Measurements from ENCODE around the gene KRT80.

The KRT80 gene

DNA sequence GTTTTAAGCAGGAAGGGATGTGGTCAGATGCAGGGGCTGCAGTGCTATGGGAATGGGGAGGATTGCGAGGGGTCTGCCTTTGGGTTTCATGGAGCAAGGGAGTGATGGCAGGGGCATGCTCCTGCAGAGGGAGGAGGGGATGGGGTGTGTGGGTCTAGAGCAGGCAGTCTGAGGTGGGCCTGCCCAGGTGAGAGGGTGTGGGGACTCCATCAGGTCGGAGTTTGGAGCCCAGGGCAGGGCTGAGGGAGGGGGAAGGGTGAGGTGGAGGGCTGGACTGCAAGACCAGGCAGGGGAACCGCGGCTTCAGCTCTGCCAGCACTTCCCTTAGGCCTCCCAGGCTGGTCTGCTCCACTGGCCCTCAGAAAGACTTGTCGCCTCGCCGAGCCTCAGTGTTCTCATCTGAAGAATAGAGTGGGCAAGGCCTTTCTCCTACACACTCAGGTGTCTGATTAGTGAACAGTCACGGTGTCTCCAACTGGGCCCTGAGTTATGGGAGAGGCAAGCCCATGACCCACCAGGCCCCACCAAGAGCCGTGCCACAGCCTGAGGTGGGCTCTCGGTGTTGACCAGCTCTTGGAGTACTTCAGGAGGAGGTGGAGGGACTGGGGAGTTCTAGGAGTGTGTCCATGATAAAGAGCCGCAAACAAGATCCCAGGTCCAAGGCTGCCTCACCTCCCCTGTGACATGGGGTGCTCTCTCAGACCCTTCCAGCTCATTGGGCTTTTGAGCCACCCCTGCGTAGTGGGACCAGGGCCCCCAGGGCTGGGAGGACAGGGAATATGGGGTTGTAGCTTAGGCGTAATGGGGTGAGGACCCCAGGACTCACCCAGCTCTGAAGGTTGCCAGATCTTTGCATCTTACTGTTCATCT lies 20.1 kb upstream of the KRT80 start:
- no peaks in the 10 kb centered on the region for H3K36me3 ChIP-seq (ENCODE audit: insufficient read depth, low read length)
- peaks cover 7% of the 10 kb centered on the region for H3K27me3 ChIP-seq (ENCODE audit: insufficient read depth, low read length)
- no peaks in the 10 kb centered on the region for H3K4me1 ChIP-seq (ENCODE audit: insufficient read depth, low read length)
- no peaks in the 10 kb centered on the region for H3K9me3 ChIP-seq (ENCODE audit: low read length)
- H2AFZ ChIP-seq (ENCODE audit: low read depth, low read length) = no peak overlapping the region
- no peak overlapping the region for H3K4me3 ChIP-seq (ENCODE audit: low read length)

DNA sequence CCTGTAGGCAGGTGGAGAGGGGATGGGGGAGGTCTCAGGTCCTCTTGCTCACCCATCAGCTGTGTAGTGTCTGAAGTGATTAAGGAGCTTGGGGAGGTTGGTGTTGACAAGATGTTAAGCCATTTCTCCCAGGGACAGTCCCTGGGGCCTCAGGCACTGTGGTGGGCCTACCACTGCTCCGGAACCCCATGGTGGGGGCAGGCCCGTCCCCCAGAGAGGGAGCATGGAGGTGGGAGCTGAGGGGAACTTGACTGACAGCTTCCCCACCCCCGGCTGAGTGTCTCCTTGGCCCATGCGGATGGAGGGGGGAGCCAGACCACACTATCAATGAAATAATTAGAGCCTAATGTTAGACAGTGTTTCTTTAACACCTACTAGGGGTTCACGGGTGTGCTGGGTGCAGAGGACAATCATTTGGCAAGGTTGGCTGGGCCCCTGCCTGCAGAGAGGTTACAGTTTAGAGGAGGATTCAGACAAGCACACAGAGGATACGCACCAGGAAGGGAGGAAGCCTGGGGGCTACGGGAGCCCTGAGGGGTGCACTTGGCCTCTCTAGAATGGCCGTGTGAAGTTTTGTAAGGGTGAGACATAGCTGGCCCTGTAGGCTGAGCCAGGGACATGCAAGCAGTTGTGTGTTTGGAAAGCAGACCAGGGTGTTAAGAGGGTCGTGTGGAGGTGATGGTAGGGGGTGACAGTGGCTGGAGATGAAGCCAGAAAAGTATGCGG lies 19.3 kb upstream of the KRT80 start:
- no peak overlapping the region for H3K4me3 ChIP-seq (ENCODE audit: low read length)
- H3K27me3 ChIP-seq (ENCODE audit: insufficient read depth, low read length) = peaks cover 3% of the 10 kb centered on the region
- H2AFZ ChIP-seq (ENCODE audit: low read depth, low read length) = no peak overlapping the region
- no peaks in the 10 kb centered on the region for H3K9me3 ChIP-seq (ENCODE audit: low read length)
- H3K36me3 ChIP-seq (ENCODE audit: insufficient read depth, low read length) = no peaks in the 10 kb centered on the region
- no peaks in the 10 kb centered on the region for H3K4me1 ChIP-seq (ENCODE audit: insufficient read depth, low read length)

DNA sequence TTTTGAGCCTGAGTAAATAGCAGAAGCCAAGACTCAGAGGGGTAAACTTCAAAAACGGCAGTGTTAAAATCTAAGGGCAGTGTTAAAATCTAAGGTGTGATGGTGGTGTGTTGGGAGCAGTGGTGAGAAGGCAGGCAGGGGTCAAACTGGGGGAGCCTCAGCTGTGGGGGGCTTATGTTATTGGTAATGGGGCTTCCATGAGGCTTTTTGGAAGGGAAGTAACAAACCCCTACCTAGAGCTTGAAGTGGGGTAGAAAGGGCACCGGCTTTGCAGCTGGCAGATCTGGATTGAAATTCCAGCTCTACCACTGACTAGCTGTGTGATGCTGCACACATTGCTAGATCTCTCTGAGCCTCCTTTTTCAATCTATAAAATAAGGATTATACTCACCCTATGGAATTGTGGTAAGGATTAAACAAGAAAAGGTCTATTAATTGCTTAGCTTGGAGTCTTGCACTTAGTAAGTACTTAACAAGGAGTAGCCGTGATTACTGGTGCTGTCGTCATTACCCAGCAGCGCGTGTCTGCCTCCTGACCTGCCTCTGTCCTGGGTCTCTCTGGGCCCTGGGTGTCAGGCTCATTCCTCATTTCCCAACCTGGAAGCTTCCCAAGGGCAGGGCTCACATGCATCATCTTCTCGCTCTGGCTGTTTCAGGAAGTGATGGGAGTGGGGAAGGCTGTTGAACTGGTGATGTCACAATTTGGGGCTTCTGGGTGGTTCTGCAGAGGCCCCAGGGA lies 18.5 kb upstream of the KRT80 start:
- Histone ChIP-seq H3K4me3 (ENCODE audit: low read length) (no peak overlapping the region), H3K27me3 (ENCODE audit: insufficient read depth, low read length) (peaks cover 3% of the 10 kb centered on the region), H3K9me3 (ENCODE audit: low read length) (no peaks in the 10 kb centered on the region), H3K36me3 (ENCODE audit: insufficient read depth, low read length) (no peaks in the 10 kb centered on the region), H3K4me1 (ENCODE audit: insufficient read depth, low read length) (no peaks in the 10 kb centered on the region), H2AFZ (ENCODE audit: low read depth, low read length) (no peak overlapping the region)

DNA sequence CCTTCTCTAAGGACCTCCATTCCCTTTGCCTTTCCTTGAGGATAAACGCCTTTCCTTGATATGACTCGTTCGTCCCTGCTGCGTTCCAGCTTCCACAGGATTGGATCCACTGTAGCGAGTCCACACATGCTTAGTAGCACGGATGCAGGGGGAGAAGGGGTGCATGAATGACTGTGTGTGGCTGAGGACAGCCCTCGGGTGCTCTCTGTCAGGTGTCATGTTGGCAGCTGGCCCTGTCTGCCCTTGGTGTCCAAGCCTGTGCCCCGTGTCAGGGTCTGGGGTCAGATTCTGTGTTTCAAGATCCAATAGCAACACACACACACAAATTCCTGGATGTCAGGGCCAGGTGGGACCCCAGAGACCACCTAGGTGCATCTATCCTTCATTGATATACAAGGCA lies 17.5 kb upstream of the KRT80 start:
- Histone ChIP-seq H3K27me3 (ENCODE audit: insufficient read depth, low read length) (peaks cover 3% of the 10 kb centered on the region), H3K9me3 (ENCODE audit: low read length) (no peaks in the 10 kb centered on the region), H3K4me1 (ENCODE audit: insufficient read depth, low read length) (no peaks in the 10 kb centered on the region), H3K36me3 (ENCODE audit: insufficient read depth, low read length) (no peaks in the 10 kb centered on the region), H2AFZ (ENCODE audit: low read depth, low read length) (no peak overlapping the region), H3K4me3 (ENCODE audit: low read length) (no peak overlapping the region)

- no peak overlapping the region for H2AFZ ChIP-seq (ENCODE audit: low read depth, low read length)
- H3K36me3 ChIP-seq (ENCODE audit: insufficient read depth, low read length) = no peaks in the 10 kb centered on the region
- H3K27me3 ChIP-seq (ENCODE audit: insufficient read depth, low read length) = peaks cover 5% of the 10 kb centered on the region
- H3K4me3 ChIP-seq (ENCODE audit: low read length) = no peak overlapping the region
- no peaks in the 10 kb centered on the region for H3K9me3 ChIP-seq (ENCODE audit: low read length)
- no peaks in the 10 kb centered on the region for H3K4me1 ChIP-seq (ENCODE audit: insufficient read depth, low read length)
Observed at GRCh38 chr12:52208424-52209165, 16.8 kb upstream of the KRT80 start.

DNA sequence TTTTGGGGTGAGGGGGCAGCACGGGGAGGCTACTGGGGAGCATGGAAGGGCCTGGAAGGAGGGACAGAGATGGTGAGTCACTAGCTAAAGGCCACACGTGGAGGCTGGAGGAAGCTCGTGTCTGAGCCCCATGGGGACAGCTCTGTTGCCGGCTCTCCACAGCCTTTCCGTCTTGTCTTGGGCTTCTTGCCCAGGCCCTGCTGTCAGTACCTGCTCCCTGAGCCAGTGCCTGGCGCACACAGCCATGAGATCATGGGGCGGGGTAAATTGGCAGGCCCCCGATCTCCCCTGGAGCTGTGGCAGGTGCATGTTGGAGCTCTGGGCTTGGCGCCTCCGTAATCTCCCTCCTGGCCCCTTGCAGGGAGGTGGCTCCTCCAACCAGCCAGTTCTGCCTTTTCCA lies 16.1 kb upstream of the KRT80 start:
- no peak overlapping the region for H2AFZ ChIP-seq (ENCODE audit: low read depth, low read length)
- H3K36me3 ChIP-seq (ENCODE audit: insufficient read depth, low read length) = no peaks in the 10 kb centered on the region
- H3K9me3 ChIP-seq (ENCODE audit: low read length) = no peaks in the 10 kb centered on the region
- H3K4me3 ChIP-seq (ENCODE audit: low read length) = no peak overlapping the region
- no peaks in the 10 kb centered on the region for H3K4me1 ChIP-seq (ENCODE audit: insufficient read depth, low read length)
- peaks cover 10% of the 10 kb centered on the region for H3K27me3 ChIP-seq (ENCODE audit: insufficient read depth, low read length)

DNA sequence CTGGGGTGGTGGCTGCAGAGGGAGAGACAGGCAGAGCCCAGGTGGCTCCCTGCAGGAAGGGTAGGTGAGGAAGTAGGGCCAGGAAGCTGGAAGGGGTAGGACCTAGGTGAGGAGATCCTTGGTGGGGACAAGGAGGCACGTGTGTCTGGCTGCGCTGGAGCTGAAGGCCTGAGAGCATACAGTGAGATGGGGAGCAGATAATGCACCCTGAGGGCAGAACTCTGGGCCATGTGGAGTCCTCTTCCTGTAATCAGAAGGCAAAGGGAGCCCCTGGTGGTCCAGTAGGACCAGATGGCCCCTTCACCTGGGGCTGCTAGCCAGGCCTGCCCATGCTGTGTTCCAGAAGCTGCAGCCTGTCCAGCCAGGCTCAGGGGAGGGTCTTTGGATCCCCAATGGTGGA lies 15.3 kb upstream of the KRT80 start:
- peaks cover 17% of the 10 kb centered on the region for H3K27me3 ChIP-seq (ENCODE audit: insufficient read depth, low read length)
- no peaks in the 10 kb centered on the region for H3K36me3 ChIP-seq (ENCODE audit: insufficient read depth, low read length)
- no peak overlapping the region for H2AFZ ChIP-seq (ENCODE audit: low read depth, low read length)
- H3K4me3 ChIP-seq (ENCODE audit: low read length) = no peak overlapping the region
- no peaks in the 10 kb centered on the region for H3K9me3 ChIP-seq (ENCODE audit: low read length)
- H3K4me1 ChIP-seq (ENCODE audit: insufficient read depth, low read length) = no peaks in the 10 kb centered on the region

DNA sequence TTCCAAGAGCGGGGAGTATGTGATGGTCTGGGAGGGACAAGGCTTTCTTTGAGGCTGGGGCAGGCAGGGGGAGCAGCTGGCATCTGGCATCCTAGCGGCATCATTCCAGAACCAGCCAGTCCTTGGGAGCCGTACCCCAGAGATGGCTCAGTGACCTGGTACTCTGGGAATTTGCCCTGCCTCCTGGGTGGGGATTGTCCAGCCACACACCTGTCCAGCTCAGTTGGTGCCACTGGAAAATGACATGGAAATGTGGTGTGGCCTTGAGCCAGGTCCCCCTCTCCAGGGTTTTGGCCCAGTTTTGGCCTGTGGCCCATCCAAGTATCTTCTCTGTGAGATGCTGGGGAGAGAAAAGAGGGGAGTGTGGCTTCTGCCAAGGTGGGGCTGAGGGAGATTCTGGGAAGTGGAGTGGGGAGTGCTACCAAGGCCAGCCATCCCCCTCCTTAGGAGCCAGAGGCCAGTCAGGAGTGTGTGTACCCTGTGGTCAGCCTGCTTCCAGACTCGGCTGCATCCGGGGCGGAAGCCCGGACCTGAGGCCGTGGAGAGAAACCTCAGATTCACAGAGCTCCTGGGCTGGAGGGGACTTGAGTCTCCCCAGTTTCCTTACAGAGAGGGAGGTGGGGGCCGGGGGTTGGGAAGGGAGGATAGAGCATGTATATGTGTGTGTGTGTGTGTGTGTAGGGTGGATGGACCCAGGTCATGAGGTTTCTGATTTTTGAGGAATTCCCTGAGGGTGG lies 14.7 kb upstream of the KRT80 start:
- no peaks in the 10 kb centered on the region for H3K9me3 ChIP-seq (ENCODE audit: low read length)
- peaks cover 18% of the 10 kb centered on the region for H3K27me3 ChIP-seq (ENCODE audit: insufficient read depth, low read length)
- no peaks in the 10 kb centered on the region for H3K4me1 ChIP-seq (ENCODE audit: insufficient read depth, low read length)
- H2AFZ ChIP-seq (ENCODE audit: low read depth, low read length) = no peak overlapping the region
- H3K36me3 ChIP-seq (ENCODE audit: insufficient read depth, low read length) = no peaks in the 10 kb centered on the region
- no peak overlapping the region for H3K4me3 ChIP-seq (ENCODE audit: low read length)

GRCh38 chr12:52205612-52206303 lies 13.9 kb upstream of the KRT80 start:
- H3K27me3 ChIP-seq (ENCODE audit: insufficient read depth, low read length) = peaks cover 23% of the 10 kb centered on the region
- H3K4me3 ChIP-seq (ENCODE audit: low read length) = no peak overlapping the region
- no peak overlapping the region for H2AFZ ChIP-seq (ENCODE audit: low read depth, low read length)
- H3K4me1 ChIP-seq (ENCODE audit: insufficient read depth, low read length) = no peaks in the 10 kb centered on the region
- H3K9me3 ChIP-seq (ENCODE audit: low read length) = no peaks in the 10 kb centered on the region
- no peaks in the 10 kb centered on the region for H3K36me3 ChIP-seq (ENCODE audit: insufficient read depth, low read length)

- Histone ChIP-seq H3K4me1 (ENCODE audit: insufficient read depth, low read length) (no peaks in the 10 kb centered on the region), H2AFZ (ENCODE audit: low read depth, low read length) (no peak overlapping the region), H3K27me3 (ENCODE audit: insufficient read depth, low read length) (peaks cover 26% of the 10 kb centered on the region), H3K9me3 (ENCODE audit: low read length) (no peaks in the 10 kb centered on the region), H3K4me3 (ENCODE audit: low read length) (no peak overlapping the region), H3K36me3 (ENCODE audit: insufficient read depth, low read length) (no peaks in the 10 kb centered on the region)
Observed at GRCh38 chr12:52204931-52205505, 13.2 kb upstream of the KRT80 start.

DNA sequence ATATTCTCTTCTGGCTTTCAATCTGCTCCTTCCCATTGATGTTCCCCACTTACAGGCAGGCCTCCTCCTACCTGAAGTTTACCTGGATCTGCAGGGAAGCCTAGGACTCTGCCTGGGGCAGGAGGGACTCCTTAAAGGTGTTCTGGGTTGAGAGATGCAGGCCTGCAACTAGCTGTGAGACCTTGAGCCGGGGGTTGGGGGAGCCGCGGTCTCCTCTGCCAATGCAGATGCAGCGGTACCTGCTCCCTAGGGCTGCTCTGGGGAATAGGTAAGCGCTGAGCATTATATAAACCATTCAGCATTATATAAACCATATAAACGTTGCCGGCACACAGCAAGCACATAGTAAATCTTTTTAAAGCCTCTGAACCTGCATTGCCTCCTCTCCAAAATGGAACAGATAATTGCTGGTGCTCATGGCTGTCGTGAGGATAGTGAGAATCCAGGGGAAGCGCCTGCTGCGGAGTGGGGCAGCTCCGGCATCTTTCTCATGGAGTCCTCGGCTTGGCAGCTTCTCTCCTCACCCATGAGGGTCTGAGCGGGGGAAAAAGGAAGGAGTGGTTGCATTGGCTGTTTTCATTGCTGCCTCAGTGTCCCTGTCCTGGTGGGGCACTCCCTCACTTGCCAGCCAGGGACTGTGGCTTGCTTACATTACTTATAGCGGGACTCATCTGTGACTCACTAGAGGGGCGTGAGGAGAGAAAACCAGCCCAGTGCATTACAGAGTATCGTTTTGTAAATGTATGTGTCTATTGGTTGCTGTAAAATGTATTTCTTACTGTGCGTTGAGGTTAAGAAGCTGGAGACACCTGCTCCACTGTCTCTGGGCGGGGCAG lies 12.5 kb upstream of the KRT80 start:
- Histone ChIP-seq H3K4me1 (ENCODE audit: insufficient read depth, low read length) (no peaks in the 10 kb centered on the region), H3K4me3 (ENCODE audit: low read length) (no peak overlapping the region), H2AFZ (ENCODE audit: low read depth, low read length) (no peak overlapping the region), H3K27me3 (ENCODE audit: insufficient read depth, low read length) (peaks cover 30% of the 10 kb centered on the region), H3K9me3 (ENCODE audit: low read length) (no peaks in the 10 kb centered on the region), H3K36me3 (ENCODE audit: insufficient read depth, low read length) (no peaks in the 10 kb centered on the region)
